HepG2 (cell line): ENCODE data around the gene TBC1D12. TPM values are rescaled to one million over a fixed set of nuclear protein-coding genes. Genes with fewer than 3 reads are reported as not detected.

Experiments used
- ARNT2 ChIP-seq: sonication (generic); formaldehyde crosslinking; IDR thresholded peaks from 2 replicates; pipeline ENCODE4 v1.8.0; 2022; ENCODE audit warnings: mild to moderate bottlenecking, low read depth, missing genetic modification reagents, moderate library complexity
- ASH2L ChIP-seq: fragments of 300-600, 200-600 bp; sonication (generic); IDR thresholded peaks from 2 replicates; pipeline ENCODE4 v1.7.0; 2017; ENCODE audit warnings: low read depth, mild to moderate bottlenecking, moderate library complexity, mixed read lengths, low read length; ENCODE audit not compliant: insufficient read length
- ETV5 ChIP-seq: IDR thresholded peaks from 2 replicates; pipeline ENCODE4 v1.6.1; 2018; ENCODE audit warnings: missing biosample characterization, missing genetic modification reagents, inconsistent platforms, borderline replicate concordance
- IRF2 ChIP-seq: IDR thresholded peaks from 2 replicates; pipeline ENCODE4 v1.6.1; 2018; ENCODE audit warnings: missing genetic modification reagents, missing compliant biosample characterization
- ISL2 ChIP-seq: sonication (generic); formaldehyde crosslinking; IDR thresholded peaks from 2 replicates; pipeline ENCODE4 v1.5.0; 2020; ENCODE audit warnings: missing genetic modification reagents
- KMT2A ChIP-seq: sonication (generic); formaldehyde crosslinking; IDR thresholded peaks from 2 replicates; pipeline ENCODE4 v1.4.0; 2020; ENCODE audit warnings: missing genetic modification reagents
- MLLT10 ChIP-seq: sonication (generic); formaldehyde crosslinking; IDR thresholded peaks from 2 replicates; pipeline ENCODE4 v1.4.0; 2020; ENCODE audit warnings: missing genetic modification reagents
- MXD4 ChIP-seq: IDR thresholded peaks from 2 replicates; pipeline ENCODE4 v1.6.1; 2016; ENCODE audit warnings: mild to moderate bottlenecking, missing biosample characterization, missing genetic modification reagents
- NFIB ChIP-seq: sonication (generic); formaldehyde crosslinking; IDR thresholded peaks from 2 replicates; pipeline ENCODE4 v1.9.0; 2021; ENCODE audit warnings: missing genetic modification reagents, mild to moderate bottlenecking, borderline replicate concordance
- PAWR ChIP-seq: sonication (generic); formaldehyde crosslinking; IDR thresholded peaks from 2 replicates; pipeline ENCODE4 v1.4.0; 2020; ENCODE audit warnings: missing genetic modification reagents, mild to moderate bottlenecking, borderline replicate concordance
- POLR2AphosphoS5 ChIP-seq: IDR thresholded peaks from 2 replicates; pipeline ENCODE4 v1.6.1; 2012; ENCODE audit warnings: low read depth, low read length
- RBM39 ChIP-seq: fragments of 200-400 bp; formaldehyde crosslinking; IDR thresholded peaks from one replicate; pipeline ENCODE4 v1.6.1; 2018; ENCODE audit warnings: antibody characterized with exemption, mild to moderate bottlenecking, low read depth, low read length; ENCODE audit not compliant: poor library complexity, severe bottlenecking
- SALL1 ChIP-seq: sonication (generic); formaldehyde crosslinking; IDR thresholded peaks from 2 replicates; pipeline ENCODE4 v1.8.0; 2022; ENCODE audit warnings: mild to moderate bottlenecking, missing genetic modification reagents
- YEATS2 ChIP-seq: sonication (generic); formaldehyde crosslinking; IDR thresholded peaks from 2 replicates; pipeline ENCODE4 v1.4.0; 2020; ENCODE audit warnings: missing genetic modification reagents, borderline replicate concordance
- YY1 ChIP-seq: IDR thresholded peaks from 2 replicates; pipeline ENCODE4 v1.6.1; 2011; ENCODE audit warnings: low read length, low read depth, moderate library complexity, mild to moderate bottlenecking; ENCODE audit not compliant: insufficient read depth, insufficient replicate concordance
- ZNF839 ChIP-seq: sonication (generic); formaldehyde crosslinking; IDR thresholded peaks from 2 replicates; pipeline ENCODE4 v1.4.0; 2020; ENCODE audit warnings: missing genetic modification reagents, mild to moderate bottlenecking, borderline replicate concordance
- polyA plus RNA-seq, 8 experiments: library from polyadenylated mRNA; depleted of rRNA in 3 of 8; stranded (reverse) in 7 of 8; unstranded in 1 of 8; fragments of >200 nt; fragmentation: Illumina TruSeq in 4 of 8; extraction: Trizol in 4 of 8; gene quantifications; 2 replicates each; pipeline versions ENCODE4 v1.2.1 to v1.2.3, GENCODE V29; 2011 to 2016; ENCODE audit warnings: low read depth in 4 of 8, missing spikeins in 1 of 8, mixed read lengths in 1 of 8; ENCODE audit not compliant: insufficient read depth in 1 of 8
- total RNA-seq, 5 experiments: library from RNA; depleted of rRNA; stranded (reverse); fragments of >200 nt; fragmentation: Illumina TruSeq; extraction: Trizol; gene quantifications; 2 replicates each; pipeline ENCODE4 v1.2.3, GENCODE V29; 2016; ENCODE audit warnings: low read depth in 1 of 5
- TF ChIP-seq, protein P1 (sequence below): sonication (generic); formaldehyde crosslinking; IDR thresholded peaks from 2 replicates; pipeline ENCODE4 v1.8.0; 2022; ENCODE audit warnings: mild to moderate bottlenecking, missing genetic modification reagents; ENCODE audit not compliant: insufficient replicate concordance
- TF ChIP-seq, protein P2 (sequence below): IDR thresholded peaks from 2 replicates; pipeline ENCODE4 v1.4.0; 2020; ENCODE audit warnings: mild to moderate bottlenecking, missing genetic modification reagents
- TF ChIP-seq, protein P3 (sequence below): IDR thresholded peaks from 2 replicates; pipeline ENCODE4 v1.6.1; 2016; ENCODE audit warnings: mild to moderate bottlenecking
- TF ChIP-seq, protein P4 (sequence below), 2 experiments: sonication (generic) in 1 of 2; formaldehyde crosslinking in 1 of 2; IDR thresholded peaks; 2 replicates each; pipeline versions ENCODE4 v1.4.0 to v1.6.1; 2018 to 2020; ENCODE audit warnings: missing genetic modification reagents in 2 of 2, borderline replicate concordance in 1 of 2, low read depth in 1 of 2, mild to moderate bottlenecking in 1 of 2, missing biosample characterization in 1 of 2

TBC1D12 gene
- total and polyA plus RNA-seq, 2 of the 13 experiments (the other 11 are each of a cell fraction or from before 2014, with no cell fraction given) = 5.7 to 6.2 TPM

DNA sequence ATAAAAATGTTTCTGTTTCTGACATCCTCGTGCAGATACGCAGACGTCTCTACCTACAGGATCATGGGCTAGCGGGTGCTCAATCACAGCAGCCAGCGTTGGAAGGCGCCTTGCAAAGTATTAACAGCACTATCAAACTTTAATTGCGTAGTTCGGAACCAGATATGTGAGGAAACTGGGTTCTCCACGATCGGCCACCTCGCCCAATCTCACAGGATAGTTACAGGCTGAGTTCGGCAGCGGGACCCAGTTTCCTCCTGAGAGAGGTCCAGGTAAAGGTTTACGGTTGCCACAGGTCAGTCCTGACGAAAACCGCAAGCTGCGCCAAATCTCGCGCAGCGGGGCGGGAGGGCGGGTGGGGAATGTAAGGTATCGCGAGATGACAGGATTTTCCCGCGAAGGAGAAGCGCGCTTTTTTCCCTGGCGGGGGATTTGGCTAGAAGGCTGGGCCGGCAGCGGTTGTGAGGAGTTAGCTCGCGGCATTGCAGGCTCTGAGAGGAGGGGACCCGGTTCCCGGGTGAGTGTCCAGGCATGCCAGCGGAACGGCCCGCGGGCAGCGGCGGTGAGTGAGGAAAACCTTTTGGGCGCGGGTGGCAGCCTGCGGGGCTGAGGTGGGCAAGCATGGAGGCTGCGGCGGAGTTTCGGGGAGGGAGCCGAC is 143.2 kb downstream of the TBC1D12 start, which contains the start of gene HELLS (continued):
- TF ChIP-seq, protein P1, sequence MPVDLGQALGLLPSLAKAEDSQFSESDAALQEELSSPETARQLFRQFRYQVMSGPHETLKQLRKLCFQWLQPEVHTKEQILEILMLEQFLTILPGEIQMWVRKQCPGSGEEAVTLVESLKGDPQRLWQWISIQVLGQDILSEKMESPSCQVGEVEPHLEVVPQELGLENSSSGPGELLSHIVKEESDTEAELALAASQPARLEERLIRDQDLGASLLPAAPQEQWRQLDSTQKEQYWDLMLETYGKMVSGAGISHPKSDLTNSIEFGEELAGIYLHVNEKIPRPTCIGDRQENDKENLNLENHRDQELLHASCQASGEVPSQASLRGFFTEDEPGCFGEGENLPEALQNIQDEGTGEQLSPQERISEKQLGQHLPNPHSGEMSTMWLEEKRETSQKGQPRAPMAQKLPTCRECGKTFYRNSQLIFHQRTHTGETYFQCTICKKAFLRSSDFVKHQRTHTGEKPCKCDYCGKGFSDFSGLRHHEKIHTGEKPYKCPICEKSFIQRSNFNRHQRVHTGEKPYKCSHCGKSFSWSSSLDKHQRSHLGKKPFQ (CRISPR knock-in tag) = peak; percentile 19
- TF ChIP-seq POLR2AphosphoS5 (peak; percentile 84), ARNT2 (CRISPR knock-in tag) (peak; percentile 24; the same call in 1 of the 2 replicates), MLLT10 (CRISPR knock-in tag) (no peak), ZNF839 (CRISPR knock-in tag) (no peak), ASH2L (peak; percentile 89), IRF2 (CRISPR knock-in tag) (peak; percentile 41), NFIB (CRISPR knock-in tag) (no peak), YY1 (peak; percentile 25), YEATS2 (CRISPR knock-in tag) (peak; percentile 92), PAWR (CRISPR knock-in tag) (no peak), RBM39 (peak; percentile 45), ISL2 (CRISPR knock-in tag) (0 out of 2 replicates have a peak, but pooled peaks have one; percentile 42), MXD4 (0 out of 2 replicates have a peak, but pooled peaks have one; percentile 57), SALL1 (CRISPR knock-in tag) (peak; percentile 64), KMT2A (CRISPR knock-in tag) (peak; percentile 92), ETV5 (CRISPR knock-in tag) (0 out of 2 replicates have a peak, but pooled peaks have one; percentile 5)
- TF ChIP-seq, protein P2, sequence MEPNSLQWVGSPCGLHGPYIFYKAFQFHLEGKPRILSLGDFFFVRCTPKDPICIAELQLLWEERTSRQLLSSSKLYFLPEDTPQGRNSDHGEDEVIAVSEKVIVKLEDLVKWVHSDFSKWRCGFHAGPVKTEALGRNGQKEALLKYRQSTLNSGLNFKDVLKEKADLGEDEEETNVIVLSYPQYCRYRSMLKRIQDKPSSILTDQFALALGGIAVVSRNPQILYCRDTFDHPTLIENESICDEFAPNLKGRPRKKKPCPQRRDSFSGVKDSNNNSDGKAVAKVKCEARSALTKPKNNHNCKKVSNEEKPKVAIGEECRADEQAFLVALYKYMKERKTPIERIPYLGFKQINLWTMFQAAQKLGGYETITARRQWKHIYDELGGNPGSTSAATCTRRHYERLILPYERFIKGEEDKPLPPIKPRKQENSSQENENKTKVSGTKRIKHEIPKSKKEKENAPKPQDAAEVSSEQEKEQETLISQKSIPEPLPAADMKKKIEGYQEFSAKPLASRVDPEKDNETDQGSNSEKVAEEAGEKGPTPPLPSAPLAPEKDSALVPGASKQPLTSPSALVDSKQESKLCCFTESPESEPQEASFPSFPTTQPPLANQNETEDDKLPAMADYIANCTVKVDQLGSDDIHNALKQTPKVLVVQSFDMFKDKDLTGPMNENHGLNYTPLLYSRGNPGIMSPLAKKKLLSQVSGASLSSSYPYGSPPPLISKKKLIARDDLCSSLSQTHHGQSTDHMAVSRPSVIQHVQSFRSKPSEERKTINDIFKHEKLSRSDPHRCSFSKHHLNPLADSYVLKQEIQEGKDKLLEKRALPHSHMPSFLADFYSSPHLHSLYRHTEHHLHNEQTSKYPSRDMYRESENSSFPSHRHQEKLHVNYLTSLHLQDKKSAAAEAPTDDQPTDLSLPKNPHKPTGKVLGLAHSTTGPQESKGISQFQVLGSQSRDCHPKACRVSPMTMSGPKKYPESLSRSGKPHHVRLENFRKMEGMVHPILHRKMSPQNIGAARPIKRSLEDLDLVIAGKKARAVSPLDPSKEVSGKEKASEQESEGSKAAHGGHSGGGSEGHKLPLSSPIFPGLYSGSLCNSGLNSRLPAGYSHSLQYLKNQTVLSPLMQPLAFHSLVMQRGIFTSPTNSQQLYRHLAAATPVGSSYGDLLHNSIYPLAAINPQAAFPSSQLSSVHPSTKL (CRISPR knock-in tag) = peak; percentile 7; the same call in 1 of the 2 replicates
- TF ChIP-seq, protein P3, sequence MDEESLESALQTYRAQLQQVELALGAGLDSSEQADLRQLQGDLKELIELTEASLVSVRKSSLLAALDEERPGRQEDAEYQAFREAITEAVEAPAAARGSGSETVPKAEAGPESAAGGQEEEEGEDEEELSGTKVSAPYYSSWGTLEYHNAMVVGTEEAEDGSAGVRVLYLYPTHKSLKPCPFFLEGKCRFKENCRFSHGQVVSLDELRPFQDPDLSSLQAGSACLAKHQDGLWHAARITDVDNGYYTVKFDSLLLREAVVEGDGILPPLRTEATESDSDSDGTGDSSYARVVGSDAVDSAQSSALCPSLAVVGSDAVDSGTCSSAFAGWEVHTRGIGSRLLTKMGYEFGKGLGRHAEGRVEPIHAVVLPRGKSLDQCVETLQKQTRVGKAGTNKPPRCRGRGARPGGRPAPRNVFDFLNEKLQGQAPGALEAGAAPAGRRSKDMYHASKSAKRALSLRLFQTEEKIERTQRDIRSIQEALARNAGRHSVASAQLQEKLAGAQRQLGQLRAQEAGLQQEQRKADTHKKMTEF (CRISPR knock-in tag) = peak; percentile 32; the same call in 1 of the 2 replicates
- TF ChIP-seq, protein P4, sequence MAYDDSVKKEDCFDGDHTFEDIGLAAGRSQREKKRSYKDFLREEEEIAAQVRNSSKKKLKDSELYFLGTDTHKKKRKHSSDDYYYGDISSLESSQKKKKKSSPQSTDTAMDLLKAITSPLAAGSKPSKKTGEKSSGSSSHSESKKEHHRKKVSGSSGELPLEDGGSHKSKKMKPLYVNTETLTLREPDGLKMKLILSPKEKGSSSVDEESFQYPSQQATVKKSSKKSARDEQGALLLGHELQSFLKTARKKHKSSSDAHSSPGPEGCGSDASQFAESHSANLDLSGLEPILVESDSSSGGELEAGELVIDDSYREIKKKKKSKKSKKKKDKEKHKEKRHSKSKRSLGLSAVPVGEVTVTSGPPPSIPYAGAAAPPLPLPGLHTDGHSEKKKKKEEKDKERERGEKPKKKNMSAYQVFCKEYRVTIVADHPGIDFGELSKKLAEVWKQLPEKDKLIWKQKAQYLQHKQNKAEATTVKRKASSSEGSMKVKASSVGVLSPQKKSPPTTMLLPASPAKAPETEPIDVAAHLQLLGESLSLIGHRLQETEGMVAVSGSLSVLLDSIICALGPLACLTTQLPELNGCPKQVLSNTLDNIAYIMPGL (CRISPR knock-in tag; IDR thresholded peaks at IDR 0.05; ENCODE audit: borderline replicate concordance in 1 of 2, low read depth in 1 of 2) = peak in 1 of 2 experiments; percentile 64; a peak in 2 of 4 replicates
